GM23248 (cell line): ENCODE measurements around the gene PGBD5. TPM values are rescaled to one million over a fixed set of nuclear protein-coding genes. Genes with fewer than 3 reads are reported as not detected.

Experiments
- DNase-seq: peaks from one replicate; pipeline ENCODE4 v3.0.0-alpha.2; 2015
- H2AFZ ChIP-seq: fragments of 200-600 bp; sonication (generic); 2 replicates; pipeline ENCODE4 v1.6.1; 2016; ENCODE audit warnings: antibody characterized with exemption
- H3F3A ChIP-seq: fragments of 200-600 bp; sonication (generic); 2 replicates; pipeline ENCODE4 v1.6.1; 2016; ENCODE audit warnings: mild to moderate bottlenecking, antibody characterized with exemption, mixed run types; ENCODE audit not compliant: insufficient read depth
- H3K27ac ChIP-seq: fragments of 200-600 bp; sonication (generic); 2 replicates; pipeline ENCODE4 v1.5.1; 2016; ENCODE audit warnings: mild to moderate bottlenecking
- H3K27me3 ChIP-seq: fragments of 200-600 bp; sonication (generic); replicated peaks from 2 replicates; pipeline ENCODE4 v1.6.1; 2016; ENCODE audit warnings: mild to moderate bottlenecking; ENCODE audit not compliant: insufficient read depth
- H3K36me3 ChIP-seq: fragments of 200-600 bp; sonication (generic); 2 replicates; pipeline ENCODE4 v1.6.1; 2016; ENCODE audit warnings: low read depth, mild to moderate bottlenecking
- H3K4me1 ChIP-seq: fragments of 200-600 bp; sonication (generic); 2 replicates; pipeline ENCODE4 v1.6.1; 2016; ENCODE audit warnings: mild to moderate bottlenecking; ENCODE audit not compliant: insufficient read depth
- H3K4me2 ChIP-seq: fragments of 200-600 bp; sonication (generic); one replicate; pipeline ENCODE4 v1.6.1; 2016; ENCODE audit warnings: mild to moderate bottlenecking; ENCODE audit not compliant: unreplicated experiment
- H3K4me3 ChIP-seq: fragments of 200-600 bp; sonication (generic); 2 replicates; pipeline ENCODE4 v1.5.1; 2016; ENCODE audit warnings: mild to moderate bottlenecking
- H3K79me2 ChIP-seq: fragments of 200-600 bp; sonication (generic); 2 replicates; pipeline ENCODE4 v1.6.1; 2016; ENCODE audit warnings: mild to moderate bottlenecking; ENCODE audit not compliant: insufficient read depth
- H3K9ac ChIP-seq: fragments of 200-600 bp; sonication (generic); 2 replicates; pipeline ENCODE4 v1.6.1; 2016; ENCODE audit warnings: mild to moderate bottlenecking
- H3K9me2 ChIP-seq: fragments of 200-600 bp; sonication (generic); 2 replicates; pipeline ENCODE4 v1.6.1; 2016; ENCODE audit warnings: mixed run types, mild to moderate bottlenecking, moderate library complexity; ENCODE audit not compliant: insufficient read depth
- H3K9me3 ChIP-seq: fragments of 200-600 bp; sonication (generic); one replicate; pipeline ENCODE4 v1.6.1; 2017; ENCODE audit warnings: low read depth
- H4K20me1 ChIP-seq: fragments of 200-600 bp; sonication (generic); 2 replicates; pipeline ENCODE4 v1.6.0; 2016; ENCODE audit not compliant: insufficient read depth
- EZH2 ChIP-seq: fragments of 200-600 bp; sonication (generic); IDR thresholded peaks from 2 replicates; pipeline ENCODE4 v1.6.1; 2018; ENCODE audit warnings: antibody characterized with exemption, mild to moderate bottlenecking; ENCODE audit not compliant: insufficient read depth, poor library complexity, severe bottlenecking
- EZH2phosphoT487 ChIP-seq: fragments of 200-600 bp; sonication (generic); IDR thresholded peaks from 2 replicates; pipeline ENCODE4 v1.6.1; 2018; ENCODE audit warnings: antibody characterized with exemption, moderate library complexity, mild to moderate bottlenecking, low read depth; ENCODE audit not compliant: insufficient read depth
- WGBS, 2 experiments: methylation state at CpG; one replicate each; pipeline ENCODE4 v1.1.6; 2015 to 2017; ENCODE audit warnings: low lambda C conversion rate in 2 of 2, low coverage in 1 of 2; ENCODE audit errors: missing lambda C conversion rate in 2 of 2; 5-methylcytosine and 5-hydroxymethylcytosine counted together
- in situ Hi-C: fragments of 300-500 bp; cut with MboI; formaldehyde crosslinking; loops from 2 replicates; pipeline ENCODE4 v1.15.0; 2020
- polyA plus RNA-seq: library from polyadenylated mRNA; unstranded; fragments of >200 nt; fragmentation: Nextera tagmentation; extraction: Ambion mirVana; gene quantifications from 2 replicates; pipeline ENCODE4 v1.2.1, GENCODE V29; 2016
- total RNA-seq: library from RNA; depleted of rRNA; stranded (reverse); fragments of >200 nt; shearing (Covaris generic); gene quantifications from 2 replicates; pipeline ENCODE4 v1.2.3, GENCODE V29; 2014

PGBD5 gene
- total and polyA plus RNA-seq, 2 experiments from 2014 or later, result 0.23 to 0.32 TPM

DNA sequence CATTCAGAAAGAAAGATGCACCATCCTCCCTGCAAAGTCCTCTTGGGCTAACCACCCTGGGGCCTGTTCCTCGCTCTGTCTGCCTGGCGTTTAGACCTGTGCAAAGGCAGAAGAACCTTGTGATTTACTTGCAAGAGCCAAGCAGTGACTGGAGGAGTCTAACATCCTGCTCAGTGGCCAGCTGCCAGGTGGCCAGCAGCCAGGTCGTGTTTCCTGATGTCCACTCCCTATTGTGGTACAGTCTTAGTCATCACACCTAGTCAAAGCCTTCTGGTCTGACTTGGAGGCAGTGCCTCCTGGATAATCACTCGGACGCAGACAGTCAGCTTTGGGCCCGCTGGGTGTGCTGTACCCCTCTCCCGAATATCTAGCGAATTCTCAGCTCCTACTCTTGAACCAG lies 118.1 kb downstream of the PGBD5 start:
- peak; percentile 81 for DNase-seq
- no peaks in the 10 kb centered on the region for H3K9me2 ChIP-seq
- no peaks in the 10 kb centered on the region; the same call in 1 of the 2 replicates for H3K27me3 ChIP-seq
- TF ChIP-seq EZH2phosphoT487, result no peak
- TF ChIP-seq EZH2, result no peak
- H2AFZ ChIP-seq, result no peak overlapping the region
- H3K4me2 ChIP-seq, result no peak overlapping the region
- in situ Hi-C loops, result loop anchor here (25.0 kb wide), 1 partner anchor 646 kb away; no protein-coding TSS in a partner anchor
- H3F3A ChIP-seq, result peaks cover 12% of the 10 kb centered on the region; the same call in 1 of the 2 replicates
- H3K36me3 ChIP-seq, result no peaks in the 10 kb centered on the region
- no peak overlapping the region for H3K4me3 ChIP-seq
- no peaks in the 10 kb centered on the region for H4K20me1 ChIP-seq
- H3K9me3 ChIP-seq, result no peaks in the 10 kb centered on the region
- H3K9ac ChIP-seq, result no peak overlapping the region
- H3K4me1 ChIP-seq, result peaks cover 13% of the 10 kb centered on the region
- H3K79me2 ChIP-seq, result no peaks in the 10 kb centered on the region
- no peak overlapping the region for H3K27ac ChIP-seq
- WGBS, 2 experiments, result 66 to 67% methylated on average over 8 of the region's 8 CpGs

DNA sequence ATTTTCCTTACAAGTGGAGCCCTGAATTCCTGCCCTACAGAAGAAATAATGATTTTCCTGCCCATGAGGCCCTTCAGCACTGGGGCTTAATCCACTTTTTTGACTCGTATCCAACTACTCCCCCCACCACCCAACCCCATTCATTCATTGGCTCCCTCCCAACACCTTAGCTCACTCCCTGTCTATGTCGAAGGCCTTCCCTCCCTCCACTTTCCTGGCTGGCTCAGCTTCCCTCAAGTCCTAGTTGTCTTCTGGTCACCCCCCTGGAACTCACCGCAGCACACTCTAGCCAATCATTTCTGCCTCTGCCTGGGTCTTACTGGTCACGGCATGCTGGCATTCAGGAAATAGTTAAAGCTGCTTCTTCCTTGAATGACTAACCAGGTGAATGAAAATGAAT lies 118.9 kb downstream of the PGBD5 start:
- Histone ChIP-seq H3K36me3 (no peaks in the 10 kb centered on the region), H3K4me3 (no peak overlapping the region), H3K27ac (no peak overlapping the region), H3K27me3 (no peaks in the 10 kb centered on the region), H3K79me2 (no peaks in the 10 kb centered on the region), H4K20me1 (no peaks in the 10 kb centered on the region), H3K4me2 (no peak overlapping the region), H3K4me1 (peaks cover 13% of the 10 kb centered on the region), H3K9me2 (no peaks in the 10 kb centered on the region), H3F3A (peaks cover 12% of the 10 kb centered on the region; the same call in 1 of the 2 replicates), H3K9ac (no peak overlapping the region), H3K9me3 (no peaks in the 10 kb centered on the region), H2AFZ (no peak overlapping the region)
- no peak for TF ChIP-seq EZH2phosphoT487
- no peak for TF ChIP-seq EZH2
- in situ Hi-C loops, result loop anchor here (25.0 kb wide), 1 partner anchor 645 kb away; no protein-coding TSS in a partner anchor
- WGBS, 2 experiments, result 86 to 90% methylated on average over 4 of the region's 4 CpGs
- DNase-seq, result no peak

DNA sequence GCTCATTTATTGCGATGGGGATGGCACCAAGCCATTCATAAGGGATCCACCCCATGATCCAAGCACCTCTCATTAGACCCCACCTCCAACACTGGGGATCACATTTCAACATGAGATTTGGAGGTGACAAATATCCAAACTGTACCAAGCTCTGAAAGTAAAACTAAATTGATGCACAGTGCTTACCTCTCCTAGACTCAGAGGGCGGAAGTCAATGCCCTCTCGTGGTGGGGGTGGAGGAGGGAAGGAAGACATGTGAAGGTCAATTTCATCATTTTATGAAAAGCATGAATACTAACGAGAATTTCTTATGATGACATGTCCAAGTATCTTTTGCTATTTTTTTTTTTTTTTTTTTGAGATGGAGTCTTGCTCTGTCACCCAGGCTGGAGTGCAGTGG lies 120.0 kb downstream of the PGBD5 start:
- Histone ChIP-seq H3K27me3 (no peaks in the 10 kb centered on the region), H3K36me3 (no peaks in the 10 kb centered on the region), H3K4me2 (no peak overlapping the region), H4K20me1 (no peaks in the 10 kb centered on the region), H3K79me2 (no peaks in the 10 kb centered on the region), H2AFZ (no peak overlapping the region), H3K9ac (no peak overlapping the region), H3F3A (peaks cover 12% of the 10 kb centered on the region; the same call in 1 of the 2 replicates), H3K9me2 (no peaks in the 10 kb centered on the region), H3K4me1 (peaks cover 13% of the 10 kb centered on the region), H3K27ac (no peak overlapping the region), H3K4me3 (no peak overlapping the region), H3K9me3 (no peaks in the 10 kb centered on the region)
- DNase-seq, result no peak
- 67 to 70% methylated on average over 4 of the region's 4 CpGs for WGBS, 2 experiments
- in situ Hi-C loops, result loop anchor here (25.0 kb wide), 1 partner anchor 644 kb away; no protein-coding TSS in a partner anchor
- no peak for TF ChIP-seq EZH2
- no peak for TF ChIP-seq EZH2phosphoT487

DNA sequence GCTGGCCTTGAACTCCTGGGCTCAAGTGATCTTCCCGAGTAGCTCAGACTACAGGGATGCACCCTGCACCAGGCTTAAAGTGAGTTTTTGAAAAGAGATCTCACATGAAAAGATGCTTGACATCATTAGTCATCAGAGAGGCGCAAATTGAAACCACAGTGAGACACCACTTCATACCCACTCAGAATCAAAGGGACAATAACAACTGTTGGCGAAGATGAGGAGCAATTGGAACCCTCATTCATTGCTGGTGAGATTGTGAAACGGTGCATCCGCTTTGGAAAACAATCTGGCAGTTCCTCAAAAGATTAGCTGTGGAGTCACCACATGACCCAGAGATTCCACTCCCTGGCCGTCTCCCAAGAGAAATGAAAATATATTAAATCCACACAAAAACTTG lies 122.3 kb downstream of the PGBD5 start:
- peaks cover 13% of the 10 kb centered on the region for H3K4me1 ChIP-seq
- no peaks in the 10 kb centered on the region for H3K79me2 ChIP-seq
- DNase-seq, result peak; percentile 69
- no peaks in the 10 kb centered on the region for H3K9me3 ChIP-seq
- peaks cover 12% of the 10 kb centered on the region; the same call in 1 of the 2 replicates for H3F3A ChIP-seq
- 2 to 5% methylated on average over 6 of the region's 6 CpGs for whole genome bisulfite sequencing, 2 experiments
- no peaks in the 10 kb centered on the region for H3K36me3 ChIP-seq
- no peaks in the 10 kb centered on the region for H4K20me1 ChIP-seq
- H2AFZ ChIP-seq, result no peak overlapping the region
- TF ChIP-seq EZH2 (no peak), EZH2phosphoT487 (no peak)
- peak overlapping the region; percentile 6 for H3K4me2 ChIP-seq
- H3K9me2 ChIP-seq, result no peaks in the 10 kb centered on the region
- H3K4me3 ChIP-seq, result no peak overlapping the region
- in situ Hi-C loops, result loop anchor here (25.0 kb wide), 1 partner anchor 642 kb away; no protein-coding TSS in a partner anchor
- H3K27me3 ChIP-seq, result no peaks in the 10 kb centered on the region
- H3K27ac ChIP-seq, result no peak overlapping the region
- H3K9ac ChIP-seq, result no peak overlapping the region
